ENCODE results near the gene LSS.

- no peak for TF ChIP-seq CTCF (conservative IDR thresholded peaks at IDR 0.05 in 1 of 2, IDR thresholded peaks at IDR 0.05 in 1 of 2; ENCODE audit: extremely low read depth in 1 of 2, insufficient read depth in 1 of 2, low read depth in 1 of 2, low read length in 2 of 2)
- no peak for TF ChIP-seq EZH2 (IDR thresholded peaks at IDR 0.05; ENCODE audit: borderline replicate concordance, low read length)
These were observed 19.5 kb downstream of the LSS start for GRCh38 chr21:46208761-46209721.
